GM18505 (cell line): ENCODE data around the gene CDH4.

Experiments used
- ATAC-seq: cut with Tn5 transposase; IDR thresholded peaks from one replicate; pipeline ENCODE4 v1.9.1; 2021; ENCODE audit not compliant: unreplicated experiment
- POLR2A ChIP-seq: IDR thresholded peaks from 4 replicates; pipeline ENCODE4 v1.6.1; 2011; ENCODE audit warnings: borderline replicate concordance; ENCODE audit not compliant: insufficient read depth, insufficient read length; ENCODE audit errors: extremely low read depth

CDH4 gene

DNA sequence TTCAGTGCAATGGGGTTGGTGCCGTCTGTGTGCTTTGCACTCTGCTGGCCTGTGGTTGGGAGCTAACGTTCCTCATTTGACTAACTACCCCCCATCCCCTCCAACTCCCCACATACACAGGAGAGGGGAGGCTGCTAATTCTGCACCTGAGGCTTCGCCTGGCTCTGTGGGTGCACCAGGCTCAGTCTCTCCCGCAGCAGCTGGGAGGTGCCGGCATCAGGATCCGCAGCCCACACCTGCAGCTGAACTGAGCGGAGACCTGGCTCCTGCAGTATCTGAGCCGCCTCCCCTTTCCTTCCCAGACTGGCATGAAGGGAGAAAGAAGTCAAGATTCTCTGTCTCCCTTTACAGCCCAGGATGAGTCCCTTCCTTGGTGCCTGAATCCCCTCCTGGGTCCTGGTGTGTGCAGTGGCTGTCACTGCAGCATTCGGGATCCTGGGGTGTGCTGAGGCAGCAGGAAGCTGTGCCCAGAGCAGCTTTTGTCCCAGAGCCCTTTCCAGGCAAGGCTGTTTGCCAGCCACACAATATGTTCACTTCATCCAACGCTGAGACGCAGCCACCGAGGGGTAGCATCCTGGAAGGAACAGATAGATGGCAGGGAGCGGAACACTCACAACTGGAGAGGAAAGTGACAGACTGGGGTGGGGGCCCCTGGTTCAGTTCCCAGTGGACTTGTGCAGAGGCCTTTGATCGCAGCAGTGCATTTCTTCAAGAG is 70.2 kb downstream of the CDH4 start:
- TF ChIP-seq POLR2A, result no peak
- ATAC-seq, result no peak

DNA sequence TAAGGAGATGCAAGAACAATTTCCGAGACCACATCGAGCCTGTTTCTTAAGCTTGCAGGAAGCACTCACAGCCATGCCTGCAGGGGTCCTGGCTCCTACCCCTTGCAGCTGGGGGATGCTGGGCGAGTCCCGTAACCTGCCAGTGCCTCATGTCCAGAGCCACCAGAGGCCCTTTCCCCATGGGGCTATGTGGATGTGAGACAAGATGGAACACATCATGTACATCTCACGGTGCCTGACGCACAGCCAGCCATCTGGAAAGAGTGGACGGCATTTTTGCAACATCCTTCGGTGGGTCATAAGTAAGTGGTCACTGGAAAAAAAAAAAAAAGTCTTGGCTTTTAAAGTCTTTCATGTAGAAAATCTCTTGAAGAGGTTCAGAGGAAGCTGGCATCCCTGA is 72.8 kb downstream of the CDH4 start:
- TF ChIP-seq POLR2A, result no peak
- no peak for ATAC-seq

- ATAC-seq, result no peak
Observed at GRCh38 chr20:61325718-61326117, 73.7 kb downstream of the CDH4 start.

DNA sequence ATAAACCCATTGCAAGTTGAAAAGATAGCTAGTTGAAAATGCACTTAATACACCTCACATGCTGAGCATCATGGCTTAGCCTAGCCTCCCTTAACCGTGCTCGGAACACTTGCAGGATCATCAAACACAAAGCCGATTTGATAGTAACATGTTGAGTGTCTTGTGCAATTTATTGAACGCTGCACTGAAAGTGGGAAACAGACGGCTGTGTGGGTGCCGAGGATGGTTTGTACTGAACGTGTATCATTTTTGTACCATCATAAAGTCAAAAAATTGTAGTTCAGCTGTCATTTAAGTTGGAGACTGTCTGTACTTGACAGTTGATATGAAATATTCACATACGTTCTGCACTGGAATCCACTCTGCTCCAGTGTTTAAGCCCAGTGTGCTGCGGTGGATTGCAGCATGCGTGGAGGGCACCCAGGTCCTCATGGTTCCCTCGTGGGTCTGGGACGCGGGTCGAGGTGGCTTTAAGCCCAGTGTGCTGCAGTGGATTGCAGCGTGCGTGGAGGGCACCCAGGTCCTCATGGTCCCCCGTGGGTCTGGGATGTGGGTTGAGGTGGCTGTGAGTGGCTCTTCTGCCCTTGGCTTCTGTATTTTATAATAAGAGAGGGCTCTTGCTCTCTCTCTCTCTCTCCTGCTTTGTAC is 77.0 kb downstream of the CDH4 start:
- ATAC-seq, result no peak
- TF ChIP-seq POLR2A, result no peak

More at GRCh38 chr20:61325718-61326117, 73.7 kb downstream of the CDH4 start:
- no peak for TF ChIP-seq POLR2A

- ATAC-seq, result no peak
- no peak for TF ChIP-seq POLR2A
Observed at GRCh38 chr20:61330441-61330840, 78.4 kb downstream of the CDH4 start.

GRCh38 chr20:61331543-61331942 is 79.5 kb downstream of the CDH4 start:
- ATAC-seq, result no peak
- no peak for TF ChIP-seq POLR2A

DNA sequence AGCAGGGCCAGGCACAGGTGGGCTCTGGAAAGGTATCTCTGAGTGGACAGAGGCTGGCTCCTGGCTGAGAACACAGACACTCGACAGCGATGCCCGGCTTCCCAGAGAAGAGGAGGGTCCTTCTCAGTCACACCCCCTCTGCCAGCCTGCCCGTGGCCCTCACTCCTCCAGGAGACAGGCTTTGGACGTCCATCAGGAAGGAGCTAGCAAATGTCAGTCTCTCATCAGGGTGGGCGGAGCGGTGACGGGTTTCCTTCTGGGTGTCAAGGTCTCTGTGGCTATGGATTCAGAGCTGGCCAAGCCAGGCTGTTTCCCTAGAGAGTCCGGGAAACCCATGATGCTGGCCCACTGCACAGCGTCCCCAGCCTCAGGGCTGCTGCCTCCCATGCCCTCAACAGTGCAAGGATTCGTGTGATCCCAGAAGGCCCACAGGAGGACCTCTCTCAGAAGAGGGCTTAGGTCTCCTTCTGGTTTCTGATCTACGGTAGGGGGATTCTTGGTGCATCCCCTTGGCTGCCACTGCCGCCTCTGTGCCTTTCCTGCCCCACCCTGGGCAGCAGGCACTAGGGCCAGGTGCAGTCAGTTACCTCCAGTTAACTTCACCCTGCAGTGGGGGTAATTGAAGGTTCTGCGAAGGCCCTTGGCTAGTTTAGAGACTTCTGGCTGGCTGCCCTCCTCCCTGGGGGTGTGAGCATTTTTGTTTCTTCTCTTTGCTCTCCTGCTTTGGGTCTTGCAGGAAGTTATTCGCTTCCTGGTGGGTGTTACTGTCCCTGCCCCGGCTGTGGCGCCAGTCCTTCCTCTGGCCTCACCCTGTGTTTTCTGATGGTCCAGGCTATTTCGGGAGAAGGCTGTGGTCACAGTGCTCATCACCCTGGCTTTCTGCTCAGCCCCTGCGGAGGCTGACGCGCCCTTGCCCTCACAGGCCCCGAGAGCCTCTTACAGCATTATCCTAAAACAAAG is 80.2 kb downstream of the CDH4 start:
- no peak for TF ChIP-seq POLR2A
- ATAC-seq, result no peak

- TF ChIP-seq POLR2A, result no peak
- no peak for ATAC-seq
Observed at GRCh38 chr20:61333484-61334108, 81.5 kb downstream of the CDH4 start.

DNA sequence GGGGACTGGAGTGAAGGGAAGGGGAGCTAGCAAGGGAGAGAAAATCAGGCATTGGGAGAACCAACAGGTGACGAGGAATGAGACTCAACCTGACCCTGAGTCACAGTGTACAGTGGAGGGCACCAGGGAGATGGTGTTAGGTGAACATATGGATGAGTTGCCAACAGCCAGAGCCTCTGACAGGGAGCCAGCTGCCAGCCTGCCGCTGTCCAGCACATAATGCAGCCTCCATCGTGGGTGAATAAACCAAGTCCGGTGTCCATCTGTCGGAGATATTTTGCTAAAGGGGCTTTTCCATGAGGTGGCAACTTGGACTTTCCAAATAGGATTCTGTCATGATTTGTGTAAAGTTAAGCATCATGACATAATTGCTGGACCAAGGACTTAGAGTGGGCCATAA is 88.1 kb downstream of the CDH4 start:
- TF ChIP-seq POLR2A, result no peak
- no peak for ATAC-seq

- no peak for TF ChIP-seq POLR2A
- no peak for ATAC-seq
Observed at GRCh38 chr20:61341605-61342004, 89.5 kb downstream of the CDH4 start.

DNA sequence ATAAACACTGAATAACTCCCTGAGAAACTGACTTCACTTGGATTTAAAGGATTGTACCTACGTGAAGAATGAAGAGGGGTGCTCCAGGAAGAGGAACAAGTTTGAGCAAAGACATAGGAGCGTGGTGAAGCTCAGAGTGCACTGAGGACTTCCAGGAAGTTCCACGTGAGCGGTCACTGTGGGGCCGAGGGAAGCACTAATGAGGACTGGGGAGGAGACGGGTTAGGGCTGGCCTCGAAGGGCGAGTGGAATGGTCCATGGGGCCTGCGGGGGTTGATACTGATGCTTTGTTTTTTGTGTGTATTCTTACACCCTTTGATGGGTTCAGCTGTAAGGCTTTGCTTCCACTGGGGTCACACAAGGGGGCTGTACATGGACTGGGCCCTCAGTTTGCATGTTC is 91.9 kb downstream of the CDH4 start:
- no peak for ATAC-seq
- TF ChIP-seq POLR2A, result no peak

DNA sequence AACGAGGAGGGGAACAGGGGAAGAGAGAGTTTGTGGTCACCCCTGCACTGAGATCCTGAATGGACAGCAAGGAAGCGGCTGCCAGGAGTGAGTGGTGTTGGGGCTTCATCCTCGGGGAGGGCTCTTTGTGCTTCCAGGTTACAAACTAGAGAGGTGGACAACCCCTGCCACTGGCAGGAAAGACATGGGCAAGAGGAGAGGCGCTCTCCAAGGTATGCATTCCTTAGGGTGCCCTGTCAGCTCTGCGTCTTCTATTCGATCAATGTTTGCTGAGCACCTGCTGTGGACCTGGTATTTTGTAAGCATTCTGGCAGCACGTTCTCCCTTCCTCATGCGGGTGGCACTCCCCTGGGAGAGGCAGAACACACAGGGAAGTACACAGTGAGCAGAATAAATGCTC is 93.6 kb downstream of the CDH4 start:
- ATAC-seq, result no peak
- TF ChIP-seq POLR2A, result no peak

DNA sequence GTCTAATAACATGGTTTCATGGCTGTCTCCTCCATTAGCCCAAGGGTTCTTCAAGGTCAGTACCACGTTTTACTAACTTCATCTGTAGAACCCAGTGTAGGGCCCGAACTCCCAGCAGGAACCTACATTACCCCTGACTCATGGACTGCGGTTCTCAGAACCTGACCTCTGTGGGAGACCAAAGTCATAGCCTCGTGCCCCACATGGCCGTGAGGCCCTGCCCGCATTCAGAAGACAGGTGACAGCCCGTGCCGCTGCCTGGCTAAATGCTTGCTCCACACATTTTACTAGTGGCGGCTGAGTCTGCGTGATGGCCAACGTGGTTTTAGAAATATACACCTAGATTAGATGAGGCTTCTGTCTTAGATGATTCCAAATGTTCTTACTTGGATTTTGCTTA is 94.9 kb downstream of the CDH4 start:
- no peak for TF ChIP-seq POLR2A
- no peak for ATAC-seq
